Vagina (tissue), 2 donors: Measurements from ENCODE around the gene PIGV.

Experiments
- POLR2AphosphoS5 ChIP-seq, 2 donors: sonication (generic); formaldehyde crosslinking; IDR thresholded peaks; one replicate each; pipeline ENCODE4 v1.9.0; 2017; ENCODE audit warnings: antibody characterized with exemption in 2 of 2, mild to moderate bottlenecking in 2 of 2, low read depth in 1 of 2; ENCODE audit not compliant: insufficient read depth in 1 of 2
- TF ChIP-seq, protein P1 (sequence below), 3 experiments: fragments of 450-650 bp in 2 of 3; fragments of 200-600 bp in 1 of 3; sonication (generic) in 1 of 3; IDR thresholded peaks; one replicate each; pipeline ENCODE4 v1.5.1; 2017 to 2019; ENCODE audit warnings: antibody characterized with exemption in 3 of 3, mild to moderate bottlenecking in 2 of 3, moderate library complexity in 2 of 3

DNA sequence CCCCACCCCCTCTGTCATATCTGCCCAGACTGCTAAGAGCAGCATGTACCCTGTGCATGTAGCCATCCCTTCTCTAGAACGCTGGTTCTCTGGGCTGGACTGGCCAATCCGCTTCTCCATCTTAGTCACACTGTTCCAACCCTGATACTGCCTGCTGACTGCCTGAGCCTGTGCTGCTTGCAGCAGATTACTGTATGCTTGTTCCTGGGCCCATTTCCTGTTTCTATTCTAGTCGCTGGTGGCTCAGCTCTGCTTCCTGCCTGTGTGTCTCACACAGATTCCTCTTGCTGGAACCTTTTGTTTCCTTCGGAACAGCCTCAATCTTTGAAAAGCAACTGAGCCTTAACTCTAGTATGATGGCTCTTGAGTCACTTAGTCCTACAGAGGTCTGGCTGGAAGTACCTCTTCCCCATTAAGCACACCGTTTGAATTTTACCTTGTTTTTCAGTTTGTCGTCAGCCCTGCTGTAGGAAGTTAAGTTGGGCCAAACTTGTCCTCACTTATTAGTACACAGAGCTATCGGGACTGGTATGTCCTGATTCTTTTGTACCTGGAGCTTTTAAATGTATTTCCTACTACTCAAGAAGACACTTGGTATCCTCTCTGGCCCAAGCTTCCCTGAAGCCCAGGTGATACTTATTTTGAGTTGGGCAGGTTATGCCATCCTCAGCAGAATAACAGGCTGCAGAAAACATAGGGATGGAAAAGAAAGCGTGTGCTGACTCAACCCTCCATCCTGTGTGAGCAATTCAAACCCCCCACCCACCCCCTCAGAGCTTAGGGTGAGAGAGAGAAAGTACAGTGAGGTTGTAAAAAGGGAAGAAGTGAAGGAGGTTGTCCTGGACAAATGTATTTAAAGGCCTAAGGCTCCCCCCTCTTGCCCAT lies 43.4 kb upstream of the PIGV start:
- TF ChIP-seq, protein P1, sequence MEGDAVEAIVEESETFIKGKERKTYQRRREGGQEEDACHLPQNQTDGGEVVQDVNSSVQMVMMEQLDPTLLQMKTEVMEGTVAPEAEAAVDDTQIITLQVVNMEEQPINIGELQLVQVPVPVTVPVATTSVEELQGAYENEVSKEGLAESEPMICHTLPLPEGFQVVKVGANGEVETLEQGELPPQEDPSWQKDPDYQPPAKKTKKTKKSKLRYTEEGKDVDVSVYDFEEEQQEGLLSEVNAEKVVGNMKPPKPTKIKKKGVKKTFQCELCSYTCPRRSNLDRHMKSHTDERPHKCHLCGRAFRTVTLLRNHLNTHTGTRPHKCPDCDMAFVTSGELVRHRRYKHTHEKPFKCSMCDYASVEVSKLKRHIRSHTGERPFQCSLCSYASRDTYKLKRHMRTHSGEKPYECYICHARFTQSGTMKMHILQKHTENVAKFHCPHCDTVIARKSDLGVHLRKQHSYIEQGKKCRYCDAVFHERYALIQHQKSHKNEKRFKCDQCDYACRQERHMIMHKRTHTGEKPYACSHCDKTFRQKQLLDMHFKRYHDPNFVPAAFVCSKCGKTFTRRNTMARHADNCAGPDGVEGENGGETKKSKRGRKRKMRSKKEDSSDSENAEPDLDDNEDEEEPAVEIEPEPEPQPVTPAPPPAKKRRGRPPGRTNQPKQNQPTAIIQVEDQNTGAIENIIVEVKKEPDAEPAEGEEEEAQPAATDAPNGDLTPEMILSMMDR (IDR thresholded peaks at IDR 0.05), result no peak
- peak in 1 of 2 donors; percentile 82 for TF ChIP-seq POLR2AphosphoS5 (IDR thresholded peaks at IDR 0.05; ENCODE audit: insufficient read depth in 1 of 2, low read depth in 1 of 2)
